HG02759 (cell line): ENCODE results near the gene DDX3X.
"Not testable (repeated sequence)": the region's sequence is repeated elsewhere in the genome, so short reads cannot be mapped to it uniquely, and the experiment has no call there.

ENCODE experiments used
- ATAC-seq: cut with Tn5 transposase; IDR thresholded peaks from one replicate; pipeline ENCODE4 v1.9.1; 2021; ENCODE audit warnings: mild to moderate bottlenecking, moderate library complexity; ENCODE audit not compliant: unreplicated experiment

DDX3X gene

GRCh38 chrX:41369152-41369551 is 35.2 kb downstream of the DDX3X start:
- no peak for ATAC-seq

DNA sequence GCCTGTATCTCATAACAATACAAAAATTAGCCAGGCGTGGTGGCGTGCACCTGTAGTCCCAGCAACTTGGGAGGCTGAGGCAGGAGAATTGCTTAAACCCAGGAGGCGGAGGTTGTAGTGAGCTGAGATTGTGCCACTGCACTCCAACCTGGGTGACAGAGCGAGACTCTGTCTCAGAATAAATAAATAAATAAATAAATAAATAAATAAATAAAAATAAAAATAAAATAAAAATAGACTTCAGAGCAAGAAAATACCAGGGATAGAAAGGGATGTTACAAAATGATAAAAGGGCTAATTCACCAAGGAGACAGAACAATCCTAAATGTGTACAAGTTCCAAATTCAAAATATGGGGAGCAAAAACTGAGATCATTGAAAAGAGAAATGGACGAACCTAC is 37.6 kb downstream of the DDX3X start:
- not testable (repeated sequence) for ATAC-seq

GRCh38 chrX:41373989-41374606 is 40.1 kb downstream of the DDX3X start:
- ATAC-seq = no peak

- peak; percentile 67 for ATAC-seq
Measured at GRCh38 chrX:41377624-41378023, 43.7 kb downstream of the DDX3X start.

- no peak for ATAC-seq
Measured at GRCh38 chrX:41381685-41382084, 47.7 kb downstream of the DDX3X start.

DNA sequence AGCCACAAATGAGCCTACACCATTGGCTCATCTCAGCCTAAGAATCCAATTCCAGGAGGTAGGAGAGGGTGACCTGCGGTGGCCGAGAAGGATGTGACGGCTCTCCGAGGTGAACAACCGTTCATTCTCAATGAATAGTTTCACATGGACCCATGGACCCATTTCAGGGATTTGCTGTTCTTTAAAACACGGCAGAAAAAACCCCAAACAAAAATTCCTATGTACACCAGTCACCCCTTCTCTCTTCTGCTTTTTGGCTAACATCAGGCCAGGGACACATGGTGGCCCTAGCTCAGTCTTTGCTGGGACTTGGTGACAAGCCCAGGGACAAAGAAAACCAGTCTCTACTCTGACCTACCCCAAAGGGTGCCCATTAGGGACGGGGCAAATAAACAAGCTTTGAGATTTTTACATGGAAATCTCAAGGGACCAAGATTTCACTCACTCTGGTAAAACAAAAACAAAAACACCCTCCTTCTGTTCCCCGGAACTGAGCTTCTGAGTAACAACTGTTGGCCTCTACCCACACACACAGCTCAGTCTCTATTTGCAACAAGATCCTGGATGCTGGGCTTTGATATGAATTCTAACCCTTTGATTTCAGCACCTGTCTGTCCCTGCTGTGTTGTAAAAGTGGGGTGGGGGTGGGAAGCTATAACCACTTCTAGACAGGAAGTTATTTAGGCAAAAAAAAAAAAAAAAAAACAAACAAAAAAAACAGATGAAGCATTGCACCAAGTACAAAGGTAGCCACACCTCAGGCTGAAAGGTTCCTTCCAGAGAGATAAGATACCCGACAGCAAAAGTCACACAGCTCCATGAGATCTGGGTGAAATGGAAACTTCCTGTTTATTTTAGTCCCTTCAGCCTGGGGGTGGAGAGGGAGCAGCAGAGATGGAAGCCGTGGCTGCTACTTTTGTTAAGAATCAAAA is 49.0 kb downstream of the DDX3X start:
- no peak for ATAC-seq

GRCh38 chrX:41384051-41384705 is 50.2 kb downstream of the DDX3X start:
- ATAC-seq = no peak

DNA sequence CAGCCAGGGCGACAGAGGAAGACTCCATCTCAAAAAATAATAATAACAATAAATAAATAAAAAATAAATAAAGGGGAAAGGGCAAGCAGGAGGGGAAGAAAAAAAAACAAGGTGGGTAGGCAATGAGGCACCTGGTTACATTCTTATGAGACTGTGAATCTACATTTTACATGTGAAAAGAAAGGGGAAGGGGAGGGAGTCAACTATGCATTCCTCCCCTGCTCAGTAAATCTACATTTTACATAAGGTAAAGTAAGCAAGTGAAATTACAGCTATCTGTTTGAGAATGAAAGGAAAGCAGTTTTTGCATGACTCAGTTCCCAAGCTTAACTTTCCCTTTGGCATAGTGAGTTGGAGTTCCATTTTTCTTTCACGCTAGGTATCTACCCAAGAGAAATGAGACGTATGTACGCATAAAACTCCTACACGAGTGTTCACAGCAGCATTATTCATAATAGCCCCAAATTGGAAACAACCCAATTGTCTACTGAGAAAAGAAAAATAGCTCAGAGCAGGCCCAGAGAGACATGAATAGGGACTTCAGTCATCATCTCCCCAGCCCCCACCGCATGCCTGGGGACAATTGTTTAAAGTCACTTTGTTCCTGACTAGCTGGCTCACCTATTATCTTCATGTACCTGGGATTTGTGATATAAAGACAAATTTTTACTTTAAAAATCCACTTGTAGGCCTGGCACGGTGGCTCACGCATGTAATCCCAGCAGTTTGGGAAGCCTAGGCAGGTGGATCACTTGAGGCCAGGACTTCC is 52.4 kb downstream of the DDX3X start:
- no peak for ATAC-seq

DNA sequence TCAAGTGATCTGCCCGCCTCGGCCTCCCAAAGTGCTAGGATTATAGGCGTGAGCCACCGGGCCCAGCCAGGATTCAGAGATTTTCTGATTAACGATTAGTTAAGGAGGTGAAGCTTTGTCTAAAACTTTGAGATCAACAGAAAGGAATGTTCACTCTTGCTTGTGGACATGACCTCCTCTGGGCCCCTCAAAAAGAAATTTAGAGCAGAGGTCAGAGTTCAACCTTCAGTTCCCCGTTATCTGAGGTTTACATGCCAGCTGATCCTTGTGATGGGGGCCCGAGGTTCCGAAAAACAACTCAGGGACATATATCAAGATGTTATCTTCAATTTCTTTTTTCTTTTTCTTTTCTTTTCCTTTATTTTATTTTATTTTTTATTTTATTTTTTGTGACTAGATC is 54.6 kb downstream of the DDX3X start:
- ATAC-seq = no peak

GRCh38 chrX:41389311-41389888 is 55.4 kb downstream of the DDX3X start:
- no peak for ATAC-seq

DNA sequence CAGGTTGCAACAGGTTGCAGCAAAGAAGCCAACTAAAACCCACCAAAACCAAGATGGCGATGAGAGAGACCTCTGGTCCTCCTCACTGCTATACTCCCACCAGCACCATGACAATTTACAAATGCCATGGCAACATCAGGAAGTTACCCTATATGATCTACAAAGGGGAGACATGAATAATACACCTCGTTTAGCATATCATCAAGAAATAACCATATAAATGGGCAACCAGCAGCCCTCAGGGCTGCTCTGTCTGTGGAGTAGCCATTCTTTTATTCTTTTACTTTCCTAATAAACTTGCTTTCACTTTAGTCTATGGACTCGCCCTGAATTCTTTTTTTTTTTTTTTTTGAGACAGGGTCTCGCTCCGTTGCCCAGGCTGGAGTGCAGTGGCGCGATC is 56.6 kb downstream of the DDX3X start:
- not testable (repeated sequence) for ATAC-seq

DNA sequence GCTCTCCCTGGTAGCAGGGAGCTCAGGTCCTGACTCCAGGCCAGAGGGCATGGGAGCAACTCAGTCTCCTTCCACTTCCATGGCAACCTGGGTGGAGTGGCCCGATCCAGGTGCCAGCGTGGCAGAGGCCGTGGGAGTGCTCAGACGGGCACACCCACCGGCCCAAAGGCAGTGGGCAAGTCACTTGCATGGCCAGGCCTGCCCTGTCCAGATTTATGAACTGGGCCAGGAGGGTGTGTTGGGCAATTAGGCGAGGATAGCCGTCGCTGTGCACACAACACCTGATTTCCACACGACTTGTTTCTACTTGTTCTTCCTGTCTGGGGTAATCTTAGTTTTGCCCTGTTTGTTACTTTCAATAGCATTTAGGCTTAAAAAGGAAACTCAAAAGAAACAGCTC is 57.6 kb downstream of the DDX3X start:
- ATAC-seq = no peak

DNA sequence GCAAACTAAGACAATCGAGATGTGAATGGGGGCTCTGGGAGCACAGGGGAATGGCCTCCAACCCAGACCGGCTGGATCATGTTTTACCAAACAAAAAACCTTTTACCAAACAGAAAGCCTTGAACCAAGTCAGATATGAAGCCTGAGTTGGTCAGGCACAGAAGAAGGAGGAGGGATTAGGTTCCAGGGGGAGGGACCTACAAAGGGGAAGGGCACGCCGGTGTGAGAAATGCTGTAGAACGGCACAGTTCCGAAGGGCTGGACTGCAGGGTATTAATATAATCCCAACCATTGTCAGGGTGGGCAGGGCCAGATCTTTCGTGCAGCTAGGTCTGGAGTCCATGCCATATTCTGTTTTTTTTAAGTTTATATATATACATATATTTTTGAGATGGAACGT is 60.3 kb downstream of the DDX3X start:
- ATAC-seq = no peak

GRCh38 chrX:41397219-41397618 is 63.3 kb downstream of the DDX3X start:
- ATAC-seq = no peak

GRCh38 chrX:41397768-41398167 is 63.8 kb downstream of the DDX3X start:
- no peak for ATAC-seq

DNA sequence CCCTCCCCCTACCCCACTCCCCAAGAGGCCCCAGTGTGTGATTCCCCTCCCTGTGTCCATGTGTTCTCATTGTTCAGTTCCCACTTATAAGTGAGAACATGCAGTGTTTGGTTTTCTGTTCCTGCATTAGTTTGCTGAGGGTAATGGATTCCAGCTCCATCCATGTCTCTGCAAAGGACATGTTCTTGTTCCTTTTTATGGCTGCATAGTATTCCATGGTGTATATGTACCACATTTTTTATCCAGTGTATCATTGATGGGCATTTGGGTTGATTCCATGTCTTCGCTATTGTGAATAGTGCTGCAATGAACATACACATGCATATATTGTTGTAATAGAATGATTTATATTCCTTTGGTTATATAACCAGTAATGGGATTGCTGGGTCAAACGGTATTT is 68.6 kb downstream of the DDX3X start:
- not testable (repeated sequence) for ATAC-seq

- ATAC-seq = no peak
Measured at GRCh38 chrX:41405551-41405950, 71.6 kb downstream of the DDX3X start.

- ATAC-seq = no peak
Measured at GRCh38 chrX:41406201-41406600, 72.2 kb downstream of the DDX3X start.

- no peak for ATAC-seq
Measured at GRCh38 chrX:41407816-41408215, 73.9 kb downstream of the DDX3X start.

- no peak for ATAC-seq
Measured at GRCh38 chrX:41408576-41408975, 74.6 kb downstream of the DDX3X start.

GRCh38 chrX:41409006-41409405 is 75.0 kb downstream of the DDX3X start:
- no peak for ATAC-seq
